OCI-LY1 (cell line): ENCODE data around the gene UNCX.

ENCODE experiments used
- H2AFZ ChIP-seq: fragments of 200-600 bp; sonication (generic), shearing (Covaris generic); 2 replicates; pipeline ENCODE4 v1.6.0; 2014; ENCODE audit warnings: antibody characterized with exemption, mild to moderate bottlenecking, low read length
- H3F3A ChIP-seq: fragments of 200-600 bp; sonication (generic), shearing (Covaris generic); 2 replicates; pipeline ENCODE4 v1.6.0; 2014; ENCODE audit warnings: mild to moderate bottlenecking, antibody characterized with exemption, low read length, moderate library complexity; ENCODE audit not compliant: insufficient read depth
- H3K27ac ChIP-seq: fragments of 200-600 bp; sonication (generic); 2 replicates; pipeline ENCODE4 v1.5.1; 2014; ENCODE audit warnings: low read length, mixed run types, mild to moderate bottlenecking, low read depth; ENCODE audit not compliant: poor library complexity, severe bottlenecking
- H3K27me3 ChIP-seq: fragments of 200-600 bp; sonication (generic); 2 replicates; pipeline ENCODE4 v1.6.0; 2014; ENCODE audit warnings: antibody characterized with exemption, mild to moderate bottlenecking, low read length, moderate library complexity; ENCODE audit not compliant: insufficient read depth
- H3K36me3 ChIP-seq: fragments of 200-600 bp; sonication (generic); 2 replicates; pipeline ENCODE4 v1.6.1; 2014; ENCODE audit warnings: mild to moderate bottlenecking, antibody characterized with exemption, low read length, moderate library complexity, mixed read lengths; ENCODE audit not compliant: insufficient read depth
- H3K4me1 ChIP-seq: fragments of 200-600 bp; sonication (generic); 2 replicates; pipeline ENCODE4 v1.5.1; 2014; ENCODE audit warnings: mild to moderate bottlenecking, low read length, moderate library complexity; ENCODE audit not compliant: insufficient read depth, severe bottlenecking
- H3K4me2 ChIP-seq: fragments of 200-600 bp; sonication (generic), shearing (Covaris generic); 2 replicates; pipeline ENCODE4 v1.6.1; 2014; ENCODE audit warnings: low read length
- H3K4me3 ChIP-seq: fragments of 200-600 bp; sonication (generic); 2 replicates; pipeline ENCODE4 v1.5.1; 2014; ENCODE audit warnings: low read length, low read depth, mild to moderate bottlenecking, mixed read lengths; ENCODE audit not compliant: poor library complexity, severe bottlenecking
- H3K79me2 ChIP-seq: fragments of 200-600 bp; shearing (Covaris generic); 2 replicates; pipeline ENCODE4 v1.6.1; 2016; ENCODE audit warnings: mixed run types, low read length, mixed read lengths; ENCODE audit not compliant: insufficient read depth
- H3K9ac ChIP-seq: fragments of 200-600 bp; sonication (generic), shearing (Covaris generic); 2 replicates; pipeline ENCODE4 v1.6.1; 2014; ENCODE audit warnings: mild to moderate bottlenecking, low read length, mixed read lengths
- H3K9me2 ChIP-seq: fragments of 200-600 bp; sonication (generic), shearing (Covaris generic); 2 replicates; pipeline ENCODE4 v1.6.1; 2014; ENCODE audit warnings: low read depth, mild to moderate bottlenecking, low read length, mixed read lengths
- H3K9me3 ChIP-seq: fragments of 200-600 bp; shearing (Covaris generic); 2 replicates; pipeline ENCODE4 v1.6.1; 2014; ENCODE audit warnings: low read length, mixed read lengths
- H4K20me1 ChIP-seq: fragments of 200-600 bp; sonication (generic), shearing (Covaris generic); 2 replicates; pipeline ENCODE4 v1.6.0; 2016; ENCODE audit warnings: mild to moderate bottlenecking, low read length; ENCODE audit not compliant: insufficient read depth
- CTCF ChIP-seq: fragments of 200-600 bp; sonication (generic), shearing (Covaris generic); IDR thresholded peaks from 2 replicates; pipeline ENCODE4 v1.5.1; 2017; ENCODE audit warnings: mild to moderate bottlenecking, antibody characterized with exemption, low read length, moderate library complexity, mixed read lengths
- EZH2 ChIP-seq: fragments of 200-600 bp; sonication (generic), shearing (Covaris generic); IDR thresholded peaks from 2 replicates; pipeline ENCODE4 v1.8.0; 2017; ENCODE audit warnings: borderline replicate concordance, mixed run types, mild to moderate bottlenecking, antibody characterized with exemption, low read length, moderate library complexity, mixed read lengths

Gene UNCX

GRCh38 chr7:1244700-1245523, 12.2 kb downstream of the UNCX start:
- Histone ChIP-seq H4K20me1 (no peaks in the 10 kb centered on the region), H3K9me2 (no peaks in the 10 kb centered on the region)

GRCh38 chr7:1245524-1246050, 12.9 kb downstream of the UNCX start:
- H3K4me1 ChIP-seq = no peaks in the 10 kb centered on the region
- no peaks in the 10 kb centered on the region for H3K9me2 ChIP-seq
- no peak overlapping the region for H3K4me3 ChIP-seq
- no peak overlapping the region for H3K9ac ChIP-seq
- no peak for TF ChIP-seq EZH2
- TF ChIP-seq CTCF = no peak
- H3K36me3 ChIP-seq = no peaks in the 10 kb centered on the region
- no peaks in the 10 kb centered on the region for H4K20me1 ChIP-seq
- 0 out of 2 replicates have a peak, but pooled peaks cover 7% of the 10 kb centered on the region for H3K27me3 ChIP-seq
- no peaks in the 10 kb centered on the region for H3K9me3 ChIP-seq
- H3K4me2 ChIP-seq = no peak overlapping the region
- H3F3A ChIP-seq = no peaks in the 10 kb centered on the region
- H3K27ac ChIP-seq = no peak overlapping the region
- H3K79me2 ChIP-seq = no peaks in the 10 kb centered on the region
- no peak overlapping the region for H2AFZ ChIP-seq

More at GRCh38 chr7:1244700-1245523, 12.2 kb downstream of the UNCX start:
- no peaks in the 10 kb centered on the region for H3K9me3 ChIP-seq
- H3K9ac ChIP-seq = no peak overlapping the region
- H3K27me3 ChIP-seq = 0 out of 2 replicates have a peak, but pooled peaks cover 7% of the 10 kb centered on the region
- H3F3A ChIP-seq = no peaks in the 10 kb centered on the region
- H3K4me3 ChIP-seq = no peak overlapping the region
- no peak overlapping the region for H3K27ac ChIP-seq
- H3K4me2 ChIP-seq = no peak overlapping the region
- H3K79me2 ChIP-seq = no peaks in the 10 kb centered on the region
- no peak overlapping the region for H2AFZ ChIP-seq
- H3K4me1 ChIP-seq = no peaks in the 10 kb centered on the region
- H3K36me3 ChIP-seq = no peaks in the 10 kb centered on the region
- no peak for TF ChIP-seq CTCF
- no peak for TF ChIP-seq EZH2

GRCh38 chr7:1246160-1246870, 13.6 kb downstream of the UNCX start:
- Histone ChIP-seq H3K4me2 (no peak overlapping the region), H3K27me3 (0 out of 2 replicates have a peak, but pooled peaks cover 7% of the 10 kb centered on the region), H3K4me1 (no peaks in the 10 kb centered on the region), H4K20me1 (no peaks in the 10 kb centered on the region), H3K79me2 (no peaks in the 10 kb centered on the region), H3K4me3 (no peak overlapping the region), H3K9me2 (no peaks in the 10 kb centered on the region), H3K9me3 (no peaks in the 10 kb centered on the region), H2AFZ (no peak overlapping the region), H3K9ac (no peak overlapping the region), H3K27ac (no peak overlapping the region), H3F3A (no peaks in the 10 kb centered on the region), H3K36me3 (no peaks in the 10 kb centered on the region)
- TF ChIP-seq CTCF (no peak), EZH2 (no peak)
